GM19438 (cell line): ENCODE results near the gene MIXL1.
"Not testable (repeated sequence)": the region's sequence is repeated elsewhere in the genome, so short reads cannot be mapped to it uniquely, and the experiment has no call there.

Experiments used
- ATAC-seq: cut with Tn5 transposase; IDR thresholded peaks from one replicate; pipeline ENCODE4 v1.9.1; 2021; ENCODE audit warnings: low read depth; ENCODE audit not compliant: unreplicated experiment

MIXL1 gene

GRCh38 chr1:226211181-226211821, 12.2 kb upstream of the MIXL1 start:
- ATAC-seq = no peak

GRCh38 chr1:226212545-226212944, 10.9 kb upstream of the MIXL1 start:
- no peak for ATAC-seq

- ATAC-seq = peak; percentile 64
These were observed 8.2 kb upstream of the MIXL1 start for GRCh38 chr1:226215239-226215638.

- no peak for ATAC-seq
These were observed 7.4 kb upstream of the MIXL1 start for GRCh38 chr1:226216056-226216455.

GRCh38 chr1:226217273-226217672, 6.2 kb upstream of the MIXL1 start:
- ATAC-seq = no peak

GRCh38 chr1:226220473-226221189, 2.8 kb upstream of the MIXL1 start:
- no peak for ATAC-seq

- ATAC-seq = no peak
These were observed 778 bp upstream of the MIXL1 start for GRCh38 chr1:226222686-226223085.

GRCh38 chr1:226223786-226224244, 351 bp downstream of the MIXL1 start:
- peak; percentile 74 for ATAC-seq

GRCh38 chr1:226226601-226227000, 3.1 kb downstream of the MIXL1 start:
- ATAC-seq = no peak

GRCh38 chr1:226233293-226233692, 9.8 kb downstream of the MIXL1 start:
- ATAC-seq = peak; percentile 58

- no peak for ATAC-seq
These were observed 10.3 kb downstream of the MIXL1 start for GRCh38 chr1:226233806-226234205.

GRCh38 chr1:226236826-226237225, 13.4 kb downstream of the MIXL1 start:
- no peak for ATAC-seq

- ATAC-seq = no peak
These were observed 16.0 kb downstream of the MIXL1 start for GRCh38 chr1:226239421-226239820.

- ATAC-seq = no peak
These were observed 24.6 kb downstream of the MIXL1 start for GRCh38 chr1:226248091-226248490.

- ATAC-seq = no peak
These were observed 25.3 kb downstream of the MIXL1 start for GRCh38 chr1:226248796-226249195.

- no peak for ATAC-seq
These were observed 27.0 kb downstream of the MIXL1 start for GRCh38 chr1:226250511-226250910.

GRCh38 chr1:226252841-226253240, 29.4 kb downstream of the MIXL1 start:
- ATAC-seq = not testable (repeated sequence)

- ATAC-seq = no peak
These were observed 30.5 kb downstream of the MIXL1 start for GRCh38 chr1:226253933-226254332.

- ATAC-seq = no peak
These were observed 31.9 kb downstream of the MIXL1 start for GRCh38 chr1:226255380-226255779.

GRCh38 chr1:226261818-226262217, 38.4 kb downstream of the MIXL1 start:
- ATAC-seq = no peak

GRCh38 chr1:226268421-226269124, 45.1 kb downstream of the MIXL1 start:
- ATAC-seq = no peak
